Natural killer cell (primary cell): ENCODE measurements around the gene NTHL1. TPM values are rescaled to one million over a fixed set of nuclear protein-coding genes. Genes with fewer than 3 reads are reported as not detected.

Source experiments
- ATAC-seq, 3 donors: fragments of 150-1000 bp in 2 of 3; fragments of 200-7000 bp in 1 of 3; cut with Tn5 transposase; 1 replicate in 1 of 3; 2 replicates in 2 of 3; pipeline ENCODE4 v1.10.0; 2021; ENCODE audit warnings: mild to moderate bottlenecking in 2 of 3, moderate library complexity in 2 of 3
- DNase-seq, 2 donors: peaks; one replicate each; pipeline versions ENCODE4 v3.0.0 to v3.0.0-alpha.2; 2013 to 2021; ENCODE audit warnings: mixed read lengths in 1 of 2
- H3K27ac ChIP-seq: one replicate; pipeline ENCODE4 v1.5.1; 2013; ENCODE audit warnings: mild to moderate bottlenecking, low read length
- H3K27me3 ChIP-seq: one replicate; pipeline ENCODE4 v1.6.1; 2013; ENCODE audit warnings: low read length; ENCODE audit not compliant: control insufficient read depth, insufficient read depth
- H3K36me3 ChIP-seq: one replicate; pipeline ENCODE4 v1.6.1; 2013; ENCODE audit warnings: low read length; ENCODE audit not compliant: control insufficient read depth, insufficient read depth
- H3K4me1 ChIP-seq: one replicate; pipeline ENCODE4 v1.6.1; 2013; ENCODE audit warnings: low read length; ENCODE audit not compliant: control insufficient read depth, insufficient read depth
- H3K4me3 ChIP-seq: one replicate; pipeline ENCODE4 v1.5.1; 2013; ENCODE audit warnings: low read length
- H3K9me3 ChIP-seq: one replicate; pipeline ENCODE4 v1.6.1; 2013; ENCODE audit warnings: low read length; ENCODE audit not compliant: control insufficient read depth, insufficient read depth
- H3K27ac Mint-ChIP-seq, 2 donors: one replicate each; pipeline ENCODE4 v1.8.0; 2022; ENCODE audit warnings: mild to moderate bottlenecking in 2 of 2, mixed read lengths in 2 of 2, moderate library complexity in 1 of 2
- H3K27me3 Mint-ChIP-seq, 2 donors: one replicate each; pipeline ENCODE4 v1.8.0; 2022; ENCODE audit warnings: low read depth in 2 of 2, mixed read lengths in 2 of 2
- H3K36me3 Mint-ChIP-seq: one replicate; pipeline ENCODE4 v1.8.0; 2022; ENCODE audit warnings: mixed read lengths
- H3K4me1 Mint-ChIP-seq, 2 donors: one replicate each; pipeline ENCODE4 v1.8.0; 2022; ENCODE audit warnings: mixed read lengths in 2 of 2
- H3K4me3 Mint-ChIP-seq: one replicate; pipeline ENCODE4 v1.8.0; 2022; ENCODE audit warnings: mild to moderate bottlenecking, moderate library complexity, mixed read lengths
- H3K9me3 Mint-ChIP-seq, 2 donors: one replicate each; pipeline ENCODE4 v1.8.0; 2022; ENCODE audit warnings: mixed read lengths in 2 of 2
- WGBS: methylation state at CpG from one replicate; pipeline ENCODE4 v1.1.7; 2013; ENCODE audit warnings: missing lambda C conversion rate; ENCODE audit not compliant: insufficient coverage; 5-methylcytosine and 5-hydroxymethylcytosine counted together
- intact Hi-C: fragments of 100-400 bp; cut with micrococcal nuclease; formaldehyde crosslinking; loops from one replicate; pipeline ENCODE4 v1.14.2; 2022
- total RNA-seq, 4 donors: library from RNA; stranded (reverse); fragments of 120-200 nt in 1 of 4; gene quantifications; one replicate each; pipeline versions ENCODE4 v1.2.3 to v1.2.4, GENCODE V29; 2013 to 2022
- TF ChIP-seq, protein P1 (sequence below): fragments of 200-600 bp; IDR thresholded peaks from one replicate; pipeline ENCODE4 v1.8.0; 2022; ENCODE audit warnings: antibody characterized with exemption

NTHL1 gene
- total RNA-seq, 3 donors from 2014 or later (not counting 1 experiment from before 2014, with no cell fraction given), result 8.7 to 12.9 (median 9.7) TPM

DNA sequence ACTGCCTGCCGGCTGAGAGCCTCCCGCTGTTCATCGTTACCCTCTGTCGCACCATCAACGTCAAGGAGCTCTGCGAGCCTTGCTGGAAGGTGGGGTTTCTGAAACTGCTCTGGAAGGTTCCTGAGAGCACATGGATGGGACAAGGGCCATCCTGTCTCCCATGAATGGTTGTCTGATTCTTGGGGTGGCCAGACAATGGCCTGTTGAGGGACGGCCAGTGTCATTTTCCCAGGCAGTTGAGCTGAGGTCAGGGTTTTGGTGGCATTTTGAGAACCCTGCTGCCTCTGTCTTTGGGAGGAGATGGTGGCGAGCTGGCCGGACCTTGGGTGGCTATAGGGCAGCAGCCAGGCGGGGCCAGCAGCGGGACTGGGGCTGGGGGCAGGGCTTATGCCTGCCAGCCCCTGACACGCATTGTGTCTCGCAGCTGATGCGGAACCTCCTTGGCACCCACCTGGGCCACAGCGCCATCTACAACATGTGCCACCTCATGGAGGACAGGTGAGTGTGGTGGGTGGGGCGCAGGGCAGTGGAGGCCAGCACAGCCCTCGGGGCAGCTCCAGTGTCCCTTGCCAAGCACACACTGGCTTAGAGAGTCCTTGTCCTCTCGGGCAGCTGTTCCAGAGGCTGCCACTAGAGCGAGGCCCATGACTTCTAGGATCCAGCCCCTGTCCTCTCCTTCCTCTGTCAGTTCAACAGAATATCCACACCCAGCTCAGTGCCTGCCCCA is 9.2 kb upstream of the NTHL1 start:
- Histone ChIP-seq H3K36me3 (peaks cover 47% of the 10 kb centered on the region), H3K4me3 (no peak overlapping the region), H3K4me1 (no peaks in the 10 kb centered on the region), H3K9me3 (no peaks in the 10 kb centered on the region), H3K27me3 (no peaks in the 10 kb centered on the region), H3K27ac (no peak overlapping the region)
- 96% methylated on average over 19 of the region's 19 CpGs for WGBS
- intact Hi-C loops, result no loop called here
- no peaks in the 10 kb centered on the region for H3K36me3 Mint-ChIP-seq
- H3K4me1 Mint-ChIP-seq, result peaks cover 0 to 9% of the 10 kb centered on the region in 2 donors
- ATAC-seq (no peak), DNase-seq (no peak)
- no peaks in the 10 kb centered on the region for H3K27me3 Mint-ChIP-seq
- H3K4me3 Mint-ChIP-seq, result no peak overlapping the region
- H3K27ac Mint-ChIP-seq, result no peak overlapping the region
- no peaks in the 10 kb centered on the region for H3K9me3 Mint-ChIP-seq
- TF ChIP-seq, protein P1, sequence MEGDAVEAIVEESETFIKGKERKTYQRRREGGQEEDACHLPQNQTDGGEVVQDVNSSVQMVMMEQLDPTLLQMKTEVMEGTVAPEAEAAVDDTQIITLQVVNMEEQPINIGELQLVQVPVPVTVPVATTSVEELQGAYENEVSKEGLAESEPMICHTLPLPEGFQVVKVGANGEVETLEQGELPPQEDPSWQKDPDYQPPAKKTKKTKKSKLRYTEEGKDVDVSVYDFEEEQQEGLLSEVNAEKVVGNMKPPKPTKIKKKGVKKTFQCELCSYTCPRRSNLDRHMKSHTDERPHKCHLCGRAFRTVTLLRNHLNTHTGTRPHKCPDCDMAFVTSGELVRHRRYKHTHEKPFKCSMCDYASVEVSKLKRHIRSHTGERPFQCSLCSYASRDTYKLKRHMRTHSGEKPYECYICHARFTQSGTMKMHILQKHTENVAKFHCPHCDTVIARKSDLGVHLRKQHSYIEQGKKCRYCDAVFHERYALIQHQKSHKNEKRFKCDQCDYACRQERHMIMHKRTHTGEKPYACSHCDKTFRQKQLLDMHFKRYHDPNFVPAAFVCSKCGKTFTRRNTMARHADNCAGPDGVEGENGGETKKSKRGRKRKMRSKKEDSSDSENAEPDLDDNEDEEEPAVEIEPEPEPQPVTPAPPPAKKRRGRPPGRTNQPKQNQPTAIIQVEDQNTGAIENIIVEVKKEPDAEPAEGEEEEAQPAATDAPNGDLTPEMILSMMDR, result no peak

DNA sequence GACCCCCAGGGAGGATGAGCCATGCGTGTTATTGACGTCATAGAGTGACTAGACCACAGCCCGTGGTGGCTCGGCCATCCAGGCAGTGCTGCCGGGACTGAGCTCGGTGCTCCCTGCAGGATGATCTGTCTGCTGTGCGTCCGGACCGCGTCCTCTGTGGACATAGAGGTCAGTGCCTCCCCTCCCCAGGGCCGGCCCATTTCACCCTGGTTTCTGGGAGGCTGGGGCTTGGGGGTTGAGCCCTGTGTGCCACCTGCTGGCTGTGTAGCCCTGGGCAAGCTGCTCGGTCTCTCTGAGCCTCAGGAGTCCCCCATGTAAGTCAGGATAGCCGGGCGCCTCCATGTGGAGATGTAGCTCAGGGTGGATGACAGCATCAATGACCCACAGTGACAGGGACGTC is 8.4 kb upstream of the NTHL1 start:
- TF ChIP-seq, protein P1, result no peak
- Histone ChIP-seq H3K4me1 (no peaks in the 10 kb centered on the region), H3K27me3 (no peaks in the 10 kb centered on the region), H3K27ac (no peak overlapping the region), H3K36me3 (peaks cover 46% of the 10 kb centered on the region), H3K9me3 (no peaks in the 10 kb centered on the region), H3K4me3 (no peak overlapping the region)
- Mint-ChIP-seq H3K27ac (no peak overlapping the region), H3K4me1 (peaks cover 0 to 9% of the 10 kb centered on the region in 2 donors), H3K9me3 (no peaks in the 10 kb centered on the region), H3K36me3 (no peaks in the 10 kb centered on the region), H3K27me3 (no peaks in the 10 kb centered on the region), H3K4me3 (no peak overlapping the region)
- no peak for ATAC-seq
- peak in 1 of 2 donors; percentile 18 for DNase-seq
- 97% methylated on average over 15 of the region's 15 CpGs for WGBS
- intact Hi-C loops, result no loop called here

DNA sequence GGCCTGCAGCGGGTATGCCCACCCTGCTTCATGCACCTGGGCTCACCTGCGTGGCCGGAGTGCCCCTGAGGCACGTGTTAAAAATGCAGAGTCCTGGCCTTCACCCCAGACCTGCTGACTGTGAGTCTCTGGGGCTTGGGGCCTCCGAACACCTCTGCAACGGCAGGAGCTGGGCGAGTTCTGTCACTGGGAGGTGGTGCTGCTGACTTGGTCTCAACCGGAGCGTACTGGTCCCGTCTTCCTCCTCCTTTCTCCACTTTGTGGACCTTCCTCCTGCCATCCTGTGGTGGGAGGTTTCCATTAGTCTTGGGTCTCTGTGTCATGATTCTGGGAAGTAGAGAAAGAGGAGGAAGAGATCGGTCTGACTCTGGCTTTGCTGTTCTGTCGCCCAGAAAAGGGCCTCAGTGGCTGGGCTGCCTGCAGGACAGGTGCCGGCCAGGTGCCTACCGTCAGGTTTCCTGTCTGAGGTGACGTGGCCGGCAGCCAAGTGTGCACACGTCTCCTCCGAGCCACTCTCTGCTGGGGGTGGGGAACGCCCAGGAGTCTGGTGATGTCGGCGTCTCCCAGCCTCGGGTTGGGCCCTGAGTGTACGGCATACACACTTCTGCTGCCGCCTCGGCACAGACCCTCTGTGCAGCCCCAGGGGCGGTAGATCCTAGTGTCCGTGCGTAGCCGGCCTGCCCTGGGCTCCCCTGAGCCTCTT is 7.1 kb upstream of the NTHL1 start:
- DNase-seq (no peak), ATAC-seq (no peak)
- Mint-ChIP-seq H3K27me3 (no peaks in the 10 kb centered on the region), H3K36me3 (no peaks in the 10 kb centered on the region), H3K27ac (no peak overlapping the region), H3K4me3 (no peak overlapping the region), H3K4me1 (peaks cover 0 to 9% of the 10 kb centered on the region in 2 donors), H3K9me3 (no peaks in the 10 kb centered on the region)
- H3K36me3 ChIP-seq, result peaks cover 43% of the 10 kb centered on the region
- no peak overlapping the region for H3K27ac ChIP-seq
- H3K9me3 ChIP-seq, result no peaks in the 10 kb centered on the region
- no peaks in the 10 kb centered on the region for H3K27me3 ChIP-seq
- WGBS, result 94% methylated on average over 26 of the region's 29 CpGs
- no peak overlapping the region for H3K4me3 ChIP-seq
- no peaks in the 10 kb centered on the region for H3K4me1 ChIP-seq
- intact Hi-C loops, result no loop called here
- TF ChIP-seq, protein P1, result no peak
